Fibroblast of pulmonary artery (primary cell): Measurements from ENCODE around the gene PCDHB9.
A peak's percentile ranks its signal among the peaks of the same experiment; 100 is the strongest.
"Not testable (repeated sequence)": the region's sequence is repeated elsewhere in the genome, so short reads cannot be mapped to it uniquely, and the experiment has no call there.

Experiments used
- DNase-seq: peaks from one replicate; pipeline ENCODE4 v3.0.0-alpha.2; 2010; ENCODE audit warnings: low read depth
- H3K4me3 ChIP-seq: replicated peaks from 2 replicates; pipeline ENCODE4 v1.5.1; 2011; ENCODE audit warnings: low read depth, mild to moderate bottlenecking, control low read depth, low read length, moderate library complexity
- CTCF ChIP-seq: IDR thresholded peaks from 2 replicates; pipeline ENCODE4 v1.5.1; 2011; ENCODE audit warnings: mild to moderate bottlenecking, control low read depth, low read length, inconsistent platforms; ENCODE audit errors: missing control alignments

The PCDHB9 gene

GRCh38 chr5:141172381-141173204, 14.4 kb upstream of the PCDHB9 start, which contains the start of gene PCDHB7:
PCDHB7 (plus strand) TSS chr5:141172644; CDS start chr5:141172836, 192 bp downstream.
- TF ChIP-seq CTCF = peak; percentile 31
- H3K4me3 ChIP-seq = no peak within 1 kb of the TSS
- peak; percentile 12 for DNase-seq

- H3K4me3 ChIP-seq = not testable (repeated sequence)
Observed at GRCh38 chr5:141174291-141175104, 12.5 kb upstream of the PCDHB9 start.

GRCh38 chr5:141175933-141176332, 11.0 kb upstream of the PCDHB9 start:
- TF ChIP-seq CTCF = no peak

More at GRCh38 chr5:141174291-141175104, 12.5 kb upstream of the PCDHB9 start:
- not testable (repeated sequence) for DNase-seq

GRCh38 chr5:141177577-141178191, 9.3 kb upstream of the PCDHB9 start, which contains the start of gene PCDHB8:
PCDHB8 (plus strand) TSS chr5:141177790; CDS start chr5:141178035, 245 bp downstream.
- H3K4me3 ChIP-seq, DNase-seq: not testable (repeated sequence)

More at GRCh38 chr5:141175933-141176332, 11.0 kb upstream of the PCDHB9 start:
- DNase-seq = no peak
- no peak overlapping the region for H3K4me3 ChIP-seq

- not testable (repeated sequence) for DNase-seq
Observed at GRCh38 chr5:141179371-141179770, 7.6 kb upstream of the PCDHB9 start.

GRCh38 chr5:141179876-141180275, 7.1 kb upstream of the PCDHB9 start:
- not testable (repeated sequence) for H3K4me3 ChIP-seq, DNase-seq

More at GRCh38 chr5:141179371-141179770, 7.6 kb upstream of the PCDHB9 start:
- not testable (repeated sequence) for H3K4me3 ChIP-seq

GRCh38 chr5:141180313-141180712, 6.6 kb upstream of the PCDHB9 start:
- no peak for DNase-seq
- no peak for TF ChIP-seq CTCF
- H3K4me3 ChIP-seq = no peak overlapping the region

- H3K4me3 ChIP-seq = no peak within 1 kb of the TSS
- peak; percentile 16 for DNase-seq
- TF ChIP-seq CTCF = no peak
Observed at GRCh38 chr5:141182248-141182647, 4.7 kb upstream of the PCDHB9 start, which contains the start of gene PCDHB16. PCDHB16 (plus strand) TSS chr5:141182387; CDS start chr5:141182560, 173 bp downstream.

- not testable (repeated sequence) for DNase-seq, H3K4me3 ChIP-seq
Observed at GRCh38 chr5:141184117-141184855, 2.7 kb upstream of the PCDHB9 start.

- not testable (repeated sequence) for DNase-seq, H3K4me3 ChIP-seq
Observed at GRCh38 chr5:141188682-141189081, 1.7 kb downstream of the PCDHB9 start.

- not testable (repeated sequence) for H3K4me3 ChIP-seq, DNase-seq
Observed at GRCh38 chr5:141189131-141189530, 2.2 kb downstream of the PCDHB9 start.
